CD4-positive, CD25-positive, alpha-beta regulatory T cell (primary cell): ENCODE data around the gene S100A9. TPM values are rescaled to one million over a fixed set of nuclear protein-coding genes. Genes with fewer than 3 reads are reported as not detected.

Source experiments
- ATAC-seq, 2 donors: fragments of 150-1000 bp; cut with Tn5 transposase; one replicate each; pipeline ENCODE4 v1.10.0; 2021; ENCODE audit warnings: low read depth in 2 of 2, moderate number of reproducible peaks in 2 of 2, moderate library complexity in 1 of 2
- DNase-seq, 3 donors: peaks; one replicate each; pipeline versions ENCODE4 v3.0.0 to v3.0.0-alpha.2; 2012 to 2022; ENCODE audit warnings: mixed read lengths in 1 of 3
- H3K27ac ChIP-seq: one replicate; pipeline ENCODE4 v1.7.0; 2013; ENCODE audit warnings: mild to moderate bottlenecking, low read length; ENCODE audit not compliant: insufficient read depth, poor library complexity, severe bottlenecking
- H3K27me3 ChIP-seq: one replicate; pipeline ENCODE4 v1.7.0; 2013; ENCODE audit warnings: low read length; ENCODE audit not compliant: control insufficient read depth, insufficient read depth
- H3K36me3 ChIP-seq: one replicate; pipeline ENCODE4 v1.7.0; 2013; ENCODE audit warnings: mild to moderate bottlenecking, low read length, moderate library complexity; ENCODE audit not compliant: control insufficient read depth, insufficient read depth
- H3K4me1 ChIP-seq: 2 replicates; pipeline ENCODE4 v1.7.0; 2013; ENCODE audit warnings: mild to moderate bottlenecking, low read length; ENCODE audit not compliant: insufficient read depth, control insufficient read depth, poor library complexity, severe bottlenecking
- H3K4me3 ChIP-seq: one replicate; pipeline ENCODE4 v1.7.0; 2013; ENCODE audit warnings: low read depth, mild to moderate bottlenecking, low read length, moderate library complexity
- H3K9me3 ChIP-seq, 2 experiments: 1 replicate in 1 of 2; 2 replicates in 1 of 2; pipeline ENCODE4 v1.7.0; 2013; ENCODE audit warnings: low read length in 2 of 2, mild to moderate bottlenecking in 1 of 2, moderate library complexity in 1 of 2; ENCODE audit not compliant: control insufficient read depth in 2 of 2
- H3K27ac Mint-ChIP-seq, 3 donors: one replicate each; pipeline ENCODE4 v1.8.0; 2020 to 2022; ENCODE audit warnings: mild to moderate bottlenecking in 3 of 3, mixed read lengths in 3 of 3, moderate library complexity in 2 of 3
- H3K27me3 Mint-ChIP-seq: one replicate; pipeline ENCODE4 v1.8.0; 2022; ENCODE audit warnings: mild to moderate bottlenecking, mixed read lengths
- H3K36me3 Mint-ChIP-seq: one replicate; pipeline ENCODE4 v1.8.0; 2020; ENCODE audit warnings: mixed read lengths
- H3K4me1 Mint-ChIP-seq, 4 donors: one replicate each; pipeline ENCODE4 v1.8.0; 2020 to 2022; ENCODE audit warnings: mixed read lengths in 4 of 4, mild to moderate bottlenecking in 1 of 4
- H3K4me3 Mint-ChIP-seq, 4 donors: one replicate each; pipeline ENCODE4 v1.8.0; 2020 to 2022; ENCODE audit warnings: mild to moderate bottlenecking in 4 of 4, mixed read lengths in 4 of 4, moderate library complexity in 3 of 4
- H3K9me3 Mint-ChIP-seq, 7 donors: one replicate each; pipeline ENCODE4 v1.8.0; 2020 to 2022; ENCODE audit warnings: mixed read lengths in 7 of 7, mild to moderate bottlenecking in 3 of 7, moderate library complexity in 2 of 7
- polyA plus RNA-seq, 4 donors: library from polyadenylated mRNA; unstranded; fragments of 300-500 nt; fragmentation: Illumina TruSeq; gene quantifications; one replicate each; pipeline ENCODE4 v1.2.3, GENCODE V29; 2021
- total RNA-seq: library from RNA; stranded (reverse); gene quantifications from one replicate; pipeline ENCODE4 v1.2.3, GENCODE V29; 2022

S100A9 gene
- total and polyA plus RNA-seq, 5 donors from 2014 or later = 0.96 to 37.6 (median 8.6) TPM; not detected in 1

DNA sequence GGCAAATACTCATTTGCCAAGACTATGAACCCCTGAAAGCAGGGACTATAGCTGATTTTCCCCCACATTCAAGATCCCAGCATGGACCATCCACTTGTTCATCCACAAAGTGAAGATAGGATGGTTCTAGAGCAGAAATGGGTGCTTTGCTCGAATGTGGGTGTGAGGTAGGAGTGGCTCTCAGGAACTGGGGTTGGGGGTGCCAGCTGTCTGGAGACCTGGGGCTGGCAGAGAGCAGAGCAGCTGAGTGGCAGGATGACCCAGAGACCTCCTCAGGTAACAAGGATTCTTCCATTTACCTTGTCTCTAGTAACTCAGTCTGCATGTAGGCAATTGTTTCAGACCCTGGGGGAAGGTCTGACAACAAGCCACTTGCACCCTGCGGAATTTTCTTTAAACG, 6.0 kb downstream of the S100A9 start:
- H3K36me3 Mint-ChIP-seq = no peaks in the 10 kb centered on the region
- H3K27me3 Mint-ChIP-seq = peaks cover 9% of the 10 kb centered on the region
- H3K27ac Mint-ChIP-seq = no peak overlapping the region
- ATAC-seq (no peak), DNase-seq (no peak)
- no peaks in the 10 kb centered on the region for H3K9me3 ChIP-seq
- no peak overlapping the region for H3K4me3 Mint-ChIP-seq
- H3K27ac ChIP-seq = no peak overlapping the region
- no peaks in the 10 kb centered on the region for H3K36me3 ChIP-seq
- no peak overlapping the region for H3K4me3 ChIP-seq
- no peaks in the 10 kb centered on the region for H3K27me3 ChIP-seq
- no peaks in the 10 kb centered on the region for H3K4me1 ChIP-seq
- no peaks in the 10 kb centered on the region for H3K4me1 Mint-ChIP-seq
- no peaks in the 10 kb centered on the region for H3K9me3 Mint-ChIP-seq

DNA sequence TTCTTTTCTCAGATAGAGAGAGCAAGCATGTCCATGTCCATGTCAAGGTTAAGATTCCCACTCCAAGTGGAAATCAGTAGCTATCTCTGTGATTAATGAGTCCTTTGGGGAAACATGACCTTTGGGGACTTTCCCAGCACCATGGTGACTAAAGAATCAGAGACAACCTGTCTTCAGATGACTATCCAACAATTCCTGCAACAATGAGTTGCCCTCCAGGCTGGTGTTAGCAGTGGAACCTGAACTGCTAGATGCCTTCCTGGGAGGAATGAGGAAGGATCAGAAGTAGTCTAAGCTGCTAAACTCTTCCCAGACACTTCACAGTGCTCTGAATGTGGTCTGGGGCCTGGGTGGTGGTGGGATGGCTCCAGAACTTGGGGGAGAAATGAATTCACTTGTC, 6.5 kb downstream of the S100A9 start:
- Histone ChIP-seq H3K27ac (no peak overlapping the region), H3K36me3 (no peaks in the 10 kb centered on the region), H3K27me3 (no peaks in the 10 kb centered on the region), H3K4me3 (no peak overlapping the region), H3K9me3 (no peaks in the 10 kb centered on the region), H3K4me1 (no peaks in the 10 kb centered on the region)
- ATAC-seq = no peak
- Mint-ChIP-seq H3K9me3 (no peaks in the 10 kb centered on the region), H3K36me3 (no peaks in the 10 kb centered on the region), H3K27me3 (peaks cover 9% of the 10 kb centered on the region), H3K4me1 (no peaks in the 10 kb centered on the region), H3K4me3 (no peak overlapping the region), H3K27ac (no peak overlapping the region)
- DNase-seq = no peak

DNA sequence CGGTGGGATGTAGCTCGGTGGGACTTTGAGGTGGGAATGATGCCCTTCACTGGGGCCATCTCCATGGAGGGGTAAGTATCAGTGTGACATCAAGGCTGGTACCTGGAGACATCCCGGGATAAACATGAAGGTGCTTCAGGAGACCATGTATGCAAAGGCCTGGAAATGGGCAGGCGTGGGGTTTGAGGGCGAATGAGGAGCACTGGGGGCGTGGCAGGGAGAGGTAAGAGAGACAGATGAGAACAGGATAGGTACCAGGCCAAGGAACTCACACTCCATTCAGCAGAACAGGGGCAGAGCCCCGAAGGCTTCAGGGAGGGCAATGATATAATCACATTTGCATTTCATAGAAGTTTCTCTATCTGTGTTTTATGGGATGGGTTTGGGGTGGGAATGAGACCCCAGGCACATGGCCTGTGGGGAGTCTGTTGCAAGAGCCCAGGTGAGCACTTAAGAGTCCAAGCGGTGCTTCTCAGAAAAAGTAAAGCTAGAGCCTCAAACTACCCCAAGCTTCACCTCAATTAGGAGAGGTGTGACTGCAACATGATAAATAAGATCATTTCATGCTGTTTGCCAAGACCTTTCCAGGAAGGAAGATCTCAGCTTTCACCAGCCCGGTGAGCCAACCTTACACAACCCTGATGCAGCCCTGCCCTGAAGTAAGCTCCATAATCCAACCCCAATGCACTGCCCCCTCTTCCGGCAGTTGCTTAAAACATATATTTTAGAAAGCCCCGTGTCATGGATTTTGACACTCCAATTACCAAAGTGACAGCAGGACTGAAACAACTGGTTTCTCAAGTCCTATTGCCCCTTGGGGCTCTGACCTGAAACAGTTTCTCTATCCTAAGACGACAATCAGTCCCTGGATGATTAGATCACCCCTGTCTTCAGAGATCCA, 7.4 kb downstream of the S100A9 start:
- Mint-ChIP-seq H3K9me3 (no peaks in the 10 kb centered on the region), H3K27me3 (peaks cover 7% of the 10 kb centered on the region), H3K4me3 (no peak overlapping the region), H3K4me1 (no peaks in the 10 kb centered on the region), H3K27ac (no peak overlapping the region), H3K36me3 (no peaks in the 10 kb centered on the region)
- Histone ChIP-seq H3K9me3 (no peaks in the 10 kb centered on the region), H3K27ac (no peak overlapping the region), H3K4me1 (no peaks in the 10 kb centered on the region), H3K4me3 (no peak overlapping the region), H3K27me3 (peaks cover 3% of the 10 kb centered on the region), H3K36me3 (no peaks in the 10 kb centered on the region)
- DNase-seq (no peak), ATAC-seq (no peak)

GRCh38 chr1:153365696-153366095, 8.0 kb downstream of the S100A9 start:
- no peak overlapping the region for H3K4me3 Mint-ChIP-seq
- no peaks in the 10 kb centered on the region for H3K9me3 Mint-ChIP-seq
- H3K27me3 Mint-ChIP-seq = peaks cover 10% of the 10 kb centered on the region
- ATAC-seq (no peak), DNase-seq (no peak)
- Histone ChIP-seq H3K4me1 (no peaks in the 10 kb centered on the region), H3K27me3 (peaks cover 3% of the 10 kb centered on the region), H3K4me3 (no peak overlapping the region), H3K9me3 (no peaks in the 10 kb centered on the region), H3K36me3 (no peaks in the 10 kb centered on the region), H3K27ac (no peak overlapping the region)
- H3K27ac Mint-ChIP-seq = no peak overlapping the region
- H3K4me1 Mint-ChIP-seq = no peaks in the 10 kb centered on the region
- no peaks in the 10 kb centered on the region for H3K36me3 Mint-ChIP-seq

GRCh38 chr1:153366261-153366660, 8.6 kb downstream of the S100A9 start:
- no peaks in the 10 kb centered on the region for H3K4me1 Mint-ChIP-seq
- no peak for ATAC-seq
- Histone ChIP-seq H3K36me3 (no peaks in the 10 kb centered on the region), H3K4me3 (no peak overlapping the region), H3K4me1 (no peaks in the 10 kb centered on the region), H3K27me3 (peaks cover 5% of the 10 kb centered on the region), H3K9me3 (no peaks in the 10 kb centered on the region), H3K27ac (no peak overlapping the region)
- H3K9me3 Mint-ChIP-seq = no peaks in the 10 kb centered on the region
- no peak overlapping the region for H3K4me3 Mint-ChIP-seq
- H3K36me3 Mint-ChIP-seq = no peaks in the 10 kb centered on the region
- H3K27me3 Mint-ChIP-seq = peaks cover 12% of the 10 kb centered on the region
- DNase-seq = no peak
- no peak overlapping the region for H3K27ac Mint-ChIP-seq

DNA sequence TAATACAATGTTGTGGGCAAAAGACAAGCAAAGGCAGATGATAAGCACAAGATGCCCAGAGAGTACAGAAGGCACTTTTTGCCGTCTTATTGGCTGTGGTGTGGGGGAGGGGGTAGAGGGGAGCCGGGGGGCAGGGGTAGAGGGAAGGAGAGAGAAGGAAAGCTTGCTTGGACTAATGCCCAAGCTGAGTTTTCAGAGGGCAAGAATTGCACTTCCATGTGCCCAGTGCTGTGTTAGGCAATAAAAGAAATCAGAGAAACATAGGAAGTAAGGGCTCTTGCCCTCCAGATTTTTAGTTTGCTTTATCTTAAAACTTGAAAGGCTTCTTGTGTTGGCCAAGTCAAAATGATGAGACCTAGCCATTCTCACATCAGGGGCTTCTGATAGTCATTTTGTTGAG, 9.4 kb downstream of the S100A9 start:
- Histone ChIP-seq H3K9me3 (no peaks in the 10 kb centered on the region), H3K4me3 (no peak overlapping the region), H3K27me3 (peaks cover 8% of the 10 kb centered on the region), H3K4me1 (no peaks in the 10 kb centered on the region), H3K27ac (no peak overlapping the region), H3K36me3 (no peaks in the 10 kb centered on the region)
- H3K4me1 Mint-ChIP-seq = no peaks in the 10 kb centered on the region
- H3K27ac Mint-ChIP-seq = no peak overlapping the region
- DNase-seq (no peak), ATAC-seq (no peak)
- no peaks in the 10 kb centered on the region for H3K9me3 Mint-ChIP-seq
- no peak overlapping the region for H3K4me3 Mint-ChIP-seq
- H3K36me3 Mint-ChIP-seq = no peaks in the 10 kb centered on the region
- peaks cover 12% of the 10 kb centered on the region for H3K27me3 Mint-ChIP-seq

DNA sequence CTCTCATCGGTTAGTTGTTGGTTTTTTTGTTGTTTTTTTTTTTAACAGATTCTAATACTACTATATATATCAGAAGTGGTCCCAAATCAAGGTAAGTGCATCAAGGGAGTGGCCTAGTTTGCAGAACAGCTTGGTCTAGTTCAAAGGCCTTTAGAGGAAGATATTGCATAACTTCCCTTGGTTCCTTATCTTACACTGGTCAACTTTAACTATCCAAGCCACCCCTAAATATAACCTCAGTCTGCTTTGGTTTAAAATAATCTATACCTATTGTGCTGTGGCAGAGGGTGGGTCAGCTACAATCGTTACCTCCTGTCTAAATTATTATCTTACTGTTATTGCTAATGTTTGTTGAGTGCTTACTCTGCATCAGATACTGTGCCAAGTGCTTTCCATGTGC, 10.8 kb downstream of the S100A9 start:
- H3K9me3 Mint-ChIP-seq = peaks cover 0 to 3% (median 0%) of the 10 kb centered on the region in 7 donors
- no peak overlapping the region for H3K4me3 Mint-ChIP-seq
- no peaks in the 10 kb centered on the region for H3K36me3 Mint-ChIP-seq
- Histone ChIP-seq H3K27ac (no peak overlapping the region), H3K36me3 (no peaks in the 10 kb centered on the region), H3K4me1 (no peaks in the 10 kb centered on the region), H3K27me3 (peaks cover 10% of the 10 kb centered on the region), H3K4me3 (no peak overlapping the region), H3K9me3 (no peaks in the 10 kb centered on the region)
- ATAC-seq (no peak), DNase-seq (no peak)
- peaks cover 22% of the 10 kb centered on the region for H3K27me3 Mint-ChIP-seq
- no peaks in the 10 kb centered on the region for H3K4me1 Mint-ChIP-seq
- no peak overlapping the region for H3K27ac Mint-ChIP-seq

GRCh38 chr1:153370146-153370545, 12.5 kb downstream of the S100A9 start:
- DNase-seq = no peak
- ATAC-seq = no peak
- Mint-ChIP-seq H3K4me3 (no peak overlapping the region), H3K36me3 (no peaks in the 10 kb centered on the region), H3K27me3 (peaks cover 22% of the 10 kb centered on the region), H3K9me3 (peaks cover 0 to 3% (median 0%) of the 10 kb centered on the region in 7 donors), H3K27ac (no peak overlapping the region), H3K4me1 (no peaks in the 10 kb centered on the region)
- Histone ChIP-seq H3K36me3 (no peaks in the 10 kb centered on the region), H3K4me3 (no peak overlapping the region), H3K27ac (no peak overlapping the region), H3K9me3 (no peaks in the 10 kb centered on the region), H3K27me3 (peaks cover 10% of the 10 kb centered on the region), H3K4me1 (no peaks in the 10 kb centered on the region)
